NB4 (cell line): Measurements from ENCODE around the gene CCDC50.

Experiments used
- DNase-seq: peaks from one replicate; pipeline ENCODE4 v3.0.0; 2010; ENCODE audit warnings: low read depth
- H3K4me3 ChIP-seq: one replicate; pipeline ENCODE4 v1.5.1; 2011; ENCODE audit warnings: mild to moderate bottlenecking, low read depth, low read length, moderate library complexity
- CTCF ChIP-seq: IDR thresholded peaks from one replicate; pipeline ENCODE4 v1.5.1; 2012; ENCODE audit warnings: low read depth, low read length
- MAX ChIP-seq: IDR thresholded peaks from 2 replicates; pipeline ENCODE4 v1.6.1; 2011; ENCODE audit warnings: low read depth, low read length
- MYC ChIP-seq: IDR thresholded peaks from 2 replicates; pipeline ENCODE4 v1.6.1; 2011; ENCODE audit warnings: low read depth, low read length
- POLR2A ChIP-seq: IDR thresholded peaks from 2 replicates; pipeline ENCODE4 v1.6.1; 2011; ENCODE audit warnings: mild to moderate bottlenecking; ENCODE audit not compliant: insufficient read length; ENCODE audit errors: extremely low read depth

Gene CCDC50

GRCh38 chr3:191414732-191415131 lies 85.5 kb downstream of the CCDC50 start:
- no peak overlapping the region for H3K4me3 ChIP-seq
- no peak for DNase-seq
- TF ChIP-seq POLR2A (no peak), MAX (no peak), MYC (no peak), CTCF (no peak)

GRCh38 chr3:191415566-191415965 lies 86.4 kb downstream of the CCDC50 start:
- TF ChIP-seq POLR2A (no peak), CTCF (no peak), MAX (no peak), MYC (no peak)

GRCh38 chr3:191417457-191417729 lies 88.2 kb downstream of the CCDC50 start:
- DNase-seq = no peak
- TF ChIP-seq CTCF = no peak
- TF ChIP-seq MYC = no peak
- TF ChIP-seq POLR2A = no peak
- no peak for TF ChIP-seq MAX
- no peak overlapping the region for H3K4me3 ChIP-seq

More at GRCh38 chr3:191415566-191415965, 86.4 kb downstream of the CCDC50 start:
- no peak overlapping the region for H3K4me3 ChIP-seq
- DNase-seq = no peak

- DNase-seq = no peak
- no peak for TF ChIP-seq POLR2A
- TF ChIP-seq MAX = no peak
- no peak for TF ChIP-seq CTCF
- no peak for TF ChIP-seq MYC
- H3K4me3 ChIP-seq = no peak overlapping the region
Observed at GRCh38 chr3:191420771-191421170, 91.6 kb downstream of the CCDC50 start.

- no peak overlapping the region for H3K4me3 ChIP-seq
- no peak for DNase-seq
- TF ChIP-seq MAX = no peak
- TF ChIP-seq POLR2A = no peak
- TF ChIP-seq CTCF = no peak
- TF ChIP-seq MYC = no peak
Observed at GRCh38 chr3:191424881-191425280, 95.7 kb downstream of the CCDC50 start.

- DNase-seq = no peak
- no peak overlapping the region for H3K4me3 ChIP-seq
- TF ChIP-seq CTCF (no peak), POLR2A (no peak), MAX (no peak), MYC (no peak)
Observed at GRCh38 chr3:191425322-191425734, 96.1 kb downstream of the CCDC50 start.
